Measurements from ENCODE around the gene IFT122. TPM values are rescaled to one million over a fixed set of nuclear protein-coding genes. Genes with fewer than 3 reads are reported as not detected.
"Not testable (repeated sequence)": the region's sequence is repeated elsewhere in the genome, so short reads cannot be mapped to it uniquely, and the experiment has no call there.

IFT122 gene
- total and polyA plus RNA-seq, 12 donors, result 15.7 to 38.4 (median 23.6) TPM

- Histone ChIP-seq H3K4me1 (replicated peaks in 1 of 2) (peaks cover 30 to 38% of the 10 kb centered on the region in 2 donors), H3K9me3 (replicated peaks in 1 of 3) (no peaks in the 10 kb centered on the region), H3K27ac (peak overlapping the region in 4 of 5 donors; percentile 63 to 91 (median 84)), H3K27me3 (no peaks in the 10 kb centered on the region), H3K36me3 (replicated peaks in 1 of 2) (peaks cover 0 to 7% of the 10 kb centered on the region in 2 donors), H3K4me3 (no peak overlapping the region)
- 15 to 23% (median 18%) methylated on average over 5 of the region's 5 CpGs for WGBS, 4 donors
- peak; percentile 88 to 95 (median 93) for DNase-seq
- intact Hi-C loops (cut with DNase I), result loop anchor here (5.0 to 10.0 kb wide), 2 partner anchors 117 to 335 kb away; partner anchors contain the start of gene PLXND1 (in 1 of the 2)
- TF ChIP-seq POLR2A (IDR thresholded peaks at IDR 0.05), result peak in 1 of 2 donors; percentile 28
- peak; percentile 76 to 93 (median 90) for TF ChIP-seq CTCF (IDR thresholded peaks at IDR 0.05)
Measured at GRCh38 chr3:129490273-129490675, 50.2 kb downstream of the IFT122 start.

- H3K27ac ChIP-seq, result peak overlapping the region in 4 of 5 donors; percentile 63 to 91 (median 84)
- H3K4me3 ChIP-seq; H3K27me3 ChIP-seq; DNase-seq; H3K9me3 ChIP-seq (replicated peaks in 1 of 3); H3K36me3 ChIP-seq (replicated peaks in 1 of 2): not testable (repeated sequence)
- 92 to 98% (median 94%) methylated on average over 4 of the region's 4 CpGs for WGBS, 4 donors
- H3K4me1 ChIP-seq (replicated peaks in 1 of 2), result peaks cover 22 to 30% of the 10 kb centered on the region in 2 donors
- intact Hi-C loops (cut with DNase I), result loop anchor here (5.0 to 10.0 kb wide), 2 partner anchors 116 to 334 kb away; partner anchors contain the start of gene PLXND1 (in 1 of the 2)
Measured at GRCh38 chr3:129491077-129491476, 51.1 kb downstream of the IFT122 start.

DNA sequence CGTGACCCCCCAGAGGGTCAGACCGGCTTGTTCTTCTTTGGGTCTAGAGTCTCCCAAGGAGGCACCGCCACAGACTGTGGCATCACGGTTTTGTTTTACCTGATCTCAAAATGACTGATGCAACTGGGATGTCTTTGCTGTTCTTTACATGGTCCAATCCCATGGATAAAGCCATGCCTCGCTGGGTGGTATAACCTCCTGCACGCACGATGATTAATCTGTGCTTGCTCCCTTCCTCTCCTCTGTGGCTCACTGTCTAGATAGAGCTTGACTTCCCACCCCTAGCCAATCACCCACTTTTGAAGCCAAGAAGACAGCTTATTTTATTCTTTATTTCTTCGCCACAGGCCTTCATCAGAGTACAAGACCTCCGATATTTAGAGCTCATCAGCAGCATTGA, 51.8 kb downstream of the IFT122 start:
- peaks cover 0 to 7% of the 10 kb centered on the region in 2 donors for H3K36me3 ChIP-seq (replicated peaks in 1 of 2)
- no peaks in the 10 kb centered on the region for H3K27me3 ChIP-seq
- intact Hi-C loops (cut with DNase I), result loop anchor here (5.0 to 10.0 kb wide), 2 partner anchors 116 to 333 kb away; partner anchors contain the start of gene PLXND1 (in 1 of the 2)
- peak overlapping the region in 1 of 5 donors; percentile 3 for H3K27ac ChIP-seq
- TF ChIP-seq CTCF (IDR thresholded peaks at IDR 0.05) (no peak), POLR2A (IDR thresholded peaks at IDR 0.05) (no peak)
- H3K4me3 ChIP-seq, result no peak overlapping the region
- DNase-seq, result no peak
- 90 to 97% (median 94%) methylated on average over 9 of the region's 9 CpGs for WGBS, 4 donors
- peaks cover 15 to 23% of the 10 kb centered on the region in 2 donors for H3K4me1 ChIP-seq (replicated peaks in 1 of 2)
- H3K9me3 ChIP-seq (replicated peaks in 1 of 3), result no peaks in the 10 kb centered on the region

GRCh38 chr3:129492691-129493090, 52.7 kb downstream of the IFT122 start:
- intact Hi-C loops (cut with DNase I), result loop anchor here (5.0 to 10.0 kb wide), 2 partner anchors 115 to 332 kb away; partner anchors contain the start of gene PLXND1 (in 1 of the 2)
- Histone ChIP-seq H3K27me3 (no peaks in the 10 kb centered on the region), H3K36me3 (replicated peaks in 1 of 2) (peaks cover 0 to 7% of the 10 kb centered on the region in 2 donors), H3K4me1 (replicated peaks in 1 of 2) (peaks cover 12 to 17% of the 10 kb centered on the region in 2 donors), H3K4me3 (no peak overlapping the region), H3K9me3 (replicated peaks in 1 of 3) (no peaks in the 10 kb centered on the region), H3K27ac (no peak overlapping the region)
- DNase-seq, result no peak
- WGBS, 4 donors, result 91 to 99% (median 93%) methylated on average over 4 of the region's 4 CpGs
- TF ChIP-seq POLR2A (IDR thresholded peaks at IDR 0.05), result no peak

DNA sequence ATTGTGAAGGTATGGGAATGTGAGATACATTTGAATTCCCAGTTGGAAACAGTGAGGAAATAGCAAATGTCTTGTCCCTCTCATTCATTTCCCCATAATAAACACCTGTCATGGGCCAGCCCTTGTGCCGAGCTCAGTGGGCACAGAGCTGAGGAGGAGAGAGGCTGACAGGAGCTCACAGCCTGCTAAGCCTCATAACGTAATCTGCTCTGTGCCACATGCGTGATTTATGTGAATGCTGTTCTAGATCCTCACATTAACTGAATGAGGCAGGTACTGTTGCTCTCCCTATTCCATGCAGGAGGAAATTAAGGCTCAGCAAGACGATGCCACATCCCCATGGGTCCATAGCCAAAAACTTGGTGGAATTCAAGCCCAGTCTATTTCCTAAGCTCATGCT, 53.2 kb downstream of the IFT122 start:
- Histone ChIP-seq H3K9me3 (replicated peaks in 1 of 3) (no peaks in the 10 kb centered on the region), H3K27ac (peak overlapping the region in 1 of 5 donors; percentile 77), H3K36me3 (replicated peaks in 1 of 2) (peaks cover 0 to 7% of the 10 kb centered on the region in 2 donors), H3K27me3 (no peaks in the 10 kb centered on the region), H3K4me3 (no peak overlapping the region), H3K4me1 (replicated peaks in 1 of 2) (peaks cover 12 to 17% of the 10 kb centered on the region in 2 donors)
- no peak for DNase-seq
- intact Hi-C loops (cut with DNase I), result loop anchor here (5.0 to 10.0 kb wide), 2 partner anchors 114 to 332 kb away; partner anchors contain the start of gene PLXND1 (in 1 of the 2)
- TF ChIP-seq POLR2A (IDR thresholded peaks at IDR 0.05) (no peak), CTCF (IDR thresholded peaks at IDR 0.05) (no peak)
- WGBS, 4 donors, result 67 to 94% (median 85%) methylated on average over 4 of the region's 4 CpGs

DNA sequence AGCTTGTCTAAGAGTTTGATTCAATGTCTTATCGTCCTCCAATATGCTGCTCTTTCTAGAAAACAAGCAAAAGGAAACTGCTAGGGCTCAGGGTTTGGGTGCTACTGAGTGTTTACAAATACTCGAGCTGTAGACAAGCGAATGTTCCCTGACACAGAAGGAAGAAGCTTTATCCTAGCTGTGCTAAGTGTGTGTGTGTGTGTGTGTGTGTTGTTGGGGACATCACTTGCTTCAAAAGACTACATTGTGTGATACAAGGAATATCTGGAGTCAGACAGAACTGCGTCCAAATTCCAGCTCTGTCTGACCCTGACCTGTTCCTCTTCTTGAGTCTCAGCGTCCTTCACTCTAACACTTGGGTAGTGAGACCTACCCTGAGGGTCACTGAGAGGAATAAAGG, 54.5 kb downstream of the IFT122 start:
- H3K27me3 ChIP-seq; DNase-seq; H3K36me3 ChIP-seq (replicated peaks in 1 of 2); H3K9me3 ChIP-seq (replicated peaks in 1 of 3); H3K4me3 ChIP-seq: not testable (repeated sequence)
- 38 to 57% (median 46%) methylated on average over 5 of the region's 5 CpGs for WGBS, 4 donors
- intact Hi-C loops (cut with DNase I), result loop anchor here (5.0 to 10.0 kb wide), 2 partner anchors 113 to 330 kb away; partner anchors contain the start of gene PLXND1 (in 1 of the 2)
- Histone ChIP-seq H3K4me1 (replicated peaks in 1 of 2) (peaks cover 12 to 26% of the 10 kb centered on the region in 2 donors), H3K27ac (peak overlapping the region; percentile 22 to 91 (median 71))

DNA sequence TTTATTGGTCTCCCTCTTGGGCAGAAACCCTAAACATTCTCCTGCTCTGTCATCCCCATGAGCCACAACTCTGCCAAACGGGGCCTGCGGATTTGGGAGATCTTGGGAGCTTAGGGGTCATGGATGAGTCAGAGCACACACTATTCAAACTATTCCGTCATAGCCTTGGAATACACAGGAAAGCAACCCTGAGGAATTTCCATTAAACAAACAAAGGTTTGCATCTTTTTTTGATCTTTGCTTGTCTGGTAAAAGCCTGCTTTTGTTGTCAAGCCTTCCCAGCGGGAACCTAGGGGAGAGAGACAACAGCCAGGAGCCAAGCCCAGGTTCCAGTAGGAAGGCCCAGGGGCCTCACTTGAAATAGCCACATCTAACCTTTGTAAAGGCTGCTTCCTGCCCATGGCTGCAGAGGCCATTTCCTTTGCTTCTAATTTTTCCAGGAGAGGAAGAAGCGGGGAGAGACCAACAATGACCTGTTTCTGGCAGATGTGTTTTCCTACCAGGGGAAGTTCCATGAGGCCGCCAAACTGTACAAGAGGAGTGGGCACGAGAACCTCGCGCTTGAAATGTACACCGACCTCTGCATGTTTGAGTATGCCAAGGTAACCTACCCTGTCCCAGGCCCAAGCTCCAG, 55.1 kb downstream of the IFT122 start:
- Histone ChIP-seq H3K27ac (peak overlapping the region in 4 of 5 donors; percentile 59 to 91 (median 74)), H3K4me1 (replicated peaks in 1 of 2) (peaks cover 12 to 26% of the 10 kb centered on the region in 2 donors)
- not testable (repeated sequence) for H3K4me3 ChIP-seq; H3K27me3 ChIP-seq; H3K36me3 ChIP-seq (replicated peaks in 1 of 2); H3K9me3 ChIP-seq (replicated peaks in 1 of 3)
- 35 to 62% (median 56%) methylated on average over 7 to 10 of the region's 10 CpGs for WGBS, 4 donors
- peak in 2 of 7 donors; percentile 33 to 56 for DNase-seq
- intact Hi-C loops (cut with DNase I), result loop anchor here in 1 of 2 donors (10.0 kb wide), 1 partner anchor 330 kb away; no protein-coding TSS in a partner anchor
